K562 (cell line): ENCODE results near the gene VSNL1. TPM values are rescaled to one million over a fixed set of nuclear protein-coding genes. Genes with fewer than 3 reads are reported as not detected.
A peak's percentile ranks its signal among the peaks of the same experiment; 100 is the strongest.

Source experiments
- CXXC5 ChIP-seq: fragments of 250-450 bp; sonication (Bioruptor Pico); IDR thresholded peaks from 2 replicates; pipeline ENCODE4 v1.8.0; 2022; ENCODE audit warnings: inconsistent platforms, mild to moderate bottlenecking, moderate library complexity
- HEY1 ChIP-seq: fragments of 250-450 bp; sonication (Bioruptor Pico); IDR thresholded peaks from 2 replicates; pipeline ENCODE4 v1.5.0; 2020; ENCODE audit warnings: mild to moderate bottlenecking, moderate library complexity, borderline replicate concordance
- HNRNPUL1 ChIP-seq: fragments of 200-400 bp; formaldehyde crosslinking; IDR thresholded peaks from 2 replicates; pipeline ENCODE4 v1.6.1; 2017; ENCODE audit warnings: low read length
- NCOA4 ChIP-seq: fragments of 450-650 bp; IDR thresholded peaks from 2 replicates; pipeline ENCODE4 v1.6.1; 2018; ENCODE audit warnings: mild to moderate bottlenecking; ENCODE audit not compliant: partially characterized antibody
- NCOA6 ChIP-seq: fragments of 450-650 bp; IDR thresholded peaks from 2 replicates; pipeline ENCODE4 v1.6.1; 2017; ENCODE audit warnings: mild to moderate bottlenecking
- RBM15 ChIP-seq: fragments of 200-400 bp; formaldehyde crosslinking; IDR thresholded peaks from 2 replicates; pipeline ENCODE4 v1.6.1; 2018; ENCODE audit warnings: mild to moderate bottlenecking, low read length, moderate library complexity; ENCODE audit not compliant: insufficient read depth
- RBM17 ChIP-seq: fragments of 200-400 bp; formaldehyde crosslinking; IDR thresholded peaks from 2 replicates; pipeline ENCODE4 v1.6.1; 2017; ENCODE audit warnings: low read depth, mild to moderate bottlenecking, low read length, borderline replicate concordance
- SIRT6 ChIP-seq: IDR thresholded peaks from one replicate; pipeline ENCODE4 v1.6.1; 2012; ENCODE audit warnings: low read depth, mild to moderate bottlenecking, control low read depth, inconsistent platforms, low read length, moderate library complexity
- SPI1 ChIP-seq: IDR thresholded peaks from 2 replicates; pipeline ENCODE4 v1.6.1; 2011; ENCODE audit warnings: low read depth, low read length, control low read depth, borderline replicate concordance
- ZKSCAN1 ChIP-seq: fragments of 150-350 bp; IDR thresholded peaks from 2 replicates; pipeline ENCODE4 v1.6.1; 2016; ENCODE audit warnings: low read depth, low read length
- ZNF217 ChIP-seq: sonication (generic); formaldehyde crosslinking; IDR thresholded peaks from 2 replicates; pipeline ENCODE4 v1.8.0; 2022; ENCODE audit warnings: mild to moderate bottlenecking, missing genetic modification reagents
- ZNF316 ChIP-seq: fragments of 450-650 bp; IDR thresholded peaks from 2 replicates; pipeline ENCODE4 v1.6.1; 2016
- ZNF695 ChIP-seq: fragments of 450-650 bp; formaldehyde crosslinking; IDR thresholded peaks from 2 replicates; pipeline ENCODE4 v1.4.0; 2020; ENCODE audit warnings: mild to moderate bottlenecking, moderate library complexity
- polyA plus RNA-seq, 8 experiments: library from polyadenylated mRNA; depleted of rRNA in 4 of 8; stranded (reverse) in 5 of 8; unstranded in 3 of 8; fragments of >200 nt; fragmentation: Nextera tagmentation in 2 of 8; fragmentation: Illumina TruSeq in 1 of 8; extraction: Ambion mirVana in 2 of 8; extraction: Trizol in 1 of 8; gene quantifications; 2 replicates each; pipeline versions ENCODE4 v1.2.1 to v1.2.3, GENCODE V29; 2011 to 2014; ENCODE audit warnings: inconsistent platforms in 1 of 8, missing spikeins in 1 of 8
- total RNA-seq, 7 experiments: library from RNA; depleted of rRNA in 6 of 7; stranded (reverse); fragments of >200 nt in 6 of 7; fragmentation: Illumina TruSeq in 2 of 7; extraction: Trizol in 2 of 7; gene quantifications; 2 replicates each; pipeline versions ENCODE4 v1.2.1 to v1.2.3, GENCODE V29; 2011 to 2021; ENCODE audit warnings: low replicate concordance in 1 of 7
- TF ChIP-seq, protein P1 (sequence below): sonication (generic); formaldehyde crosslinking; IDR thresholded peaks from 2 replicates; pipeline ENCODE4 v1.8.0; 2023; ENCODE audit warnings: mild to moderate bottlenecking, missing genetic modification reagents
- TF ChIP-seq, protein P2 (sequence below): fragments of 450-650 bp; IDR thresholded peaks from 2 replicates; pipeline ENCODE4 v1.6.1; 2017; ENCODE audit warnings: antibody characterized with exemption
- TF ChIP-seq, protein P3 (sequence below): fragments of 450-650 bp; formaldehyde crosslinking; IDR thresholded peaks from 2 replicates; pipeline ENCODE4 v1.4.0; 2020; ENCODE audit warnings: mild to moderate bottlenecking, moderate library complexity
- TF ChIP-seq, protein P4 (sequence below): fragments of 150-350 bp; conservative IDR thresholded peaks from 2 replicates; pipeline ENCODE4 v1.6.1; 2014; ENCODE audit warnings: low read length

The VSNL1 gene
- total and polyA plus RNA-seq, 9 of the 15 experiments (the other 6 are each of a cell fraction or from before 2014, with no cell fraction given) = 0.20 TPM; not detected in 8

DNA sequence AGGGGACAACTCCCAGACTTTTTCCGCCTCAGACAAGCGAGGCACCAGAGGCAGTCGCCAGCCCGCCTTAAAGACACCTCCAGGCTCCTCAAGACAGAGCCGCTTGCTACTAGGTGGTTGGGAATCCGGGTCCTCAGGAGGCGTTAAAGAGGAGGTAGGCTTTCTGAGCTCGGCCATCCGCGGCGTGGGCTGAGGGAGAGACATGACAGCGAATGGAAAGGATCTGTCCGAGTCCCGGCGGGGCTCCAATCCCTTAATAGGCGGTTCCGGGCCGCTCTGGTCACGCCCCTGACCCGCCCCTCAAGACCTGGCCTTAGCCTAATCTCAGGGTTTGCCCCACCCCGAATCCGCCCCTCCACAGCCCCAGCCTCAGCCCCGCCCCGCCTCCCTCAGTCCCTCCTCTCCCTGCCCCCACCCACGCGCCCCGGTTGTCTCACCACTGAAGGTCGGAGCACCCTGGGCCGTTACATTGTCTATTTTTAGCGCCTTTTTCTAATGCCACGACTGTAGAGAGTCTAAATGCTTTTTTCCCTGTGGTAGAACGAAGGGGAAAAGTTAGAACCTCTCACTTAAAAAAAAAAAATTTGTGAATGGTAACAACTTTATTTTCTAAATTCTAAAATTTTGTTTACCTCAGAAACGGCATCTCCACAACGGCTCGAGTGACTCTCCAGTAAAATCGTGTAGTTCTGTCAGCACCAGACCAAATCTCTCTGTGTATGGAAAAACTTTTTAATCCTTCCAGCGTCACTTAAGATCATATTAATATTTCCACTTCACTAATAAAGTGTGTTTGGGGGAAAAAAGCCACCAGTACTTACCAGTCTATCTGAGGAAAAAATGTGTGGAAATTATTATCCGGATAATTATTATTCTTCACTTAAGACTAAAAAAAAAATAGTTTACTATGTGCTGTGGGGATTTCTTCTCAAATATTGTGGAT lies 22.0 kb upstream of the VSNL1 start, which contains the start of gene RAD51AP2 (continued):
- TF ChIP-seq RBM15 = no peak
- TF ChIP-seq, protein P1, sequence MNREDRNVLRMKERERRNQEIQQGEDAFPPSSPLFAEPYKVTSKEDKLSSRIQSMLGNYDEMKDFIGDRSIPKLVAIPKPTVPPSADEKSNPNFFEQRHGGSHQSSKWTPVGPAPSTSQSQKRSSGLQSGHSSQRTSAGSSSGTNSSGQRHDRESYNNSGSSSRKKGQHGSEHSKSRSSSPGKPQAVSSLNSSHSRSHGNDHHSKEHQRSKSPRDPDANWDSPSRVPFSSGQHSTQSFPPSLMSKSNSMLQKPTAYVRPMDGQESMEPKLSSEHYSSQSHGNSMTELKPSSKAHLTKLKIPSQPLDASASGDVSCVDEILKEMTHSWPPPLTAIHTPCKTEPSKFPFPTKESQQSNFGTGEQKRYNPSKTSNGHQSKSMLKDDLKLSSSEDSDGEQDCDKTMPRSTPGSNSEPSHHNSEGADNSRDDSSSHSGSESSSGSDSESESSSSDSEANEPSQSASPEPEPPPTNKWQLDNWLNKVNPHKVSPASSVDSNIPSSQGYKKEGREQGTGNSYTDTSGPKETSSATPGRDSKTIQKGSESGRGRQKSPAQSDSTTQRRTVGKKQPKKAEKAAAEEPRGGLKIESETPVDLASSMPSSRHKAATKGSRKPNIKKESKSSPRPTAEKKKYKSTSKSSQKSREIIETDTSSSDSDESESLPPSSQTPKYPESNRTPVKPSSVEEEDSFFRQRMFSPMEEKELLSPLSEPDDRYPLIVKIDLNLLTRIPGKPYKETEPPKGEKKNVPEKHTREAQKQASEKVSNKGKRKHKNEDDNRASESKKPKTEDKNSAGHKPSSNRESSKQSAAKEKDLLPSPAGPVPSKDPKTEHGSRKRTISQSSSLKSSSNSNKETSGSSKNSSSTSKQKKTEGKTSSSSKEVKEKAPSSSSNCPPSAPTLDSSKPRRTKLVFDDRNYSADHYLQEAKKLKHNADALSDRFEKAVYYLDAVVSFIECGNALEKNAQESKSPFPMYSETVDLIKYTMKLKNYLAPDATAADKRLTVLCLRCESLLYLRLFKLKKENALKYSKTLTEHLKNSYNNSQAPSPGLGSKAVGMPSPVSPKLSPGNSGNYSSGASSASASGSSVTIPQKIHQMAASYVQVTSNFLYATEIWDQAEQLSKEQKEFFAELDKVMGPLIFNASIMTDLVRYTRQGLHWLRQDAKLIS (CRISPR knock-in tag) = no peak
- TF ChIP-seq RBM17 = no peak
- TF ChIP-seq CXXC5 (CRISPR knock-in tag) = 0 out of 2 replicates have a peak, but pooled peaks have one; percentile 37
- no peak for TF ChIP-seq NCOA4
- TF ChIP-seq ZKSCAN1 = no peak
- TF ChIP-seq HEY1 = no peak
- TF ChIP-seq SPI1 = no peak
- no peak for TF ChIP-seq ZNF316
- TF ChIP-seq, protein P2, sequence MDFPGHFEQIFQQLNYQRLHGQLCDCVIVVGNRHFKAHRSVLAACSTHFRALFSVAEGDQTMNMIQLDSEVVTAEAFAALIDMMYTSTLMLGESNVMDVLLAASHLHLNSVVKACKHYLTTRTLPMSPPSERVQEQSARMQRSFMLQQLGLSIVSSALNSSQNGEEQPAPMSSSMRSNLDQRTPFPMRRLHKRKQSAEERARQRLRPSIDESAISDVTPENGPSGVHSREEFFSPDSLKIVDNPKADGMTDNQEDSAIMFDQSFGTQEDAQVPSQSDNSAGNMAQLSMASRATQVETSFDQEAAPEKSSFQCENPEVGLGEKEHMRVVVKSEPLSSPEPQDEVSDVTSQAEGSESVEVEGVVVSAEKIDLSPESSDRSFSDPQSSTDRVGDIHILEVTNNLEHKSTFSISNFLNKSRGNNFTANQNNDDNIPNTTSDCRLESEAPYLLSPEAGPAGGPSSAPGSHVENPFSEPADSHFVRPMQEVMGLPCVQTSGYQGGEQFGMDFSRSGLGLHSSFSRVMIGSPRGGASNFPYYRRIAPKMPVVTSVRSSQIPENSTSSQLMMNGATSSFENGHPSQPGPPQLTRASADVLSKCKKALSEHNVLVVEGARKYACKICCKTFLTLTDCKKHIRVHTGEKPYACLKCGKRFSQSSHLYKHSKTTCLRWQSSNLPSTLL = no peak
- no peak for TF ChIP-seq ZNF217
- TF ChIP-seq NCOA6 = no peak
- TF ChIP-seq ZNF695 (CRISPR knock-in tag) = no peak
- TF ChIP-seq SIRT6 = no peak
- TF ChIP-seq HNRNPUL1 = no peak
- TF ChIP-seq, protein P3, sequence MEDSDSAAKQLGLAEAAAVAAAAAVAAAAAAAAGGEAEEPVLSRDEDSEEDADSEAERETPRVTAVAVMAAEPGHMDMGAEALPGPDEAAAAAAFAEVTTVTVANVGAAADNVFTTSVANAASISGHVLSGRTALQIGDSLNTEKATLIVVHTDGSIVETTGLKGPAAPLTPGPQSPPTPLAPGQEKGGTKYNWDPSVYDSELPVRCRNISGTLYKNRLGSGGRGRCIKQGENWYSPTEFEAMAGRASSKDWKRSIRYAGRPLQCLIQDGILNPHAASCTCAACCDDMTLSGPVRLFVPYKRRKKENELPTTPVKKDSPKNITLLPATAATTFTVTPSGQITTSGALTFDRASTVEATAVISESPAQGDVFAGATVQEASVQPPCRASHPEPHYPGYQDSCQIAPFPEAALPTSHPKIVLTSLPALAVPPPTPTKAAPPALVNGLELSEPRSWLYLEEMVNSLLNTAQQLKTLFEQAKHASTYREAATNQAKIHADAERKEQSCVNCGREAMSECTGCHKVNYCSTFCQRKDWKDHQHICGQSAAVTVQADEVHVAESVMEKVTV (CRISPR knock-in tag) = no peak
- TF ChIP-seq, protein P4, sequence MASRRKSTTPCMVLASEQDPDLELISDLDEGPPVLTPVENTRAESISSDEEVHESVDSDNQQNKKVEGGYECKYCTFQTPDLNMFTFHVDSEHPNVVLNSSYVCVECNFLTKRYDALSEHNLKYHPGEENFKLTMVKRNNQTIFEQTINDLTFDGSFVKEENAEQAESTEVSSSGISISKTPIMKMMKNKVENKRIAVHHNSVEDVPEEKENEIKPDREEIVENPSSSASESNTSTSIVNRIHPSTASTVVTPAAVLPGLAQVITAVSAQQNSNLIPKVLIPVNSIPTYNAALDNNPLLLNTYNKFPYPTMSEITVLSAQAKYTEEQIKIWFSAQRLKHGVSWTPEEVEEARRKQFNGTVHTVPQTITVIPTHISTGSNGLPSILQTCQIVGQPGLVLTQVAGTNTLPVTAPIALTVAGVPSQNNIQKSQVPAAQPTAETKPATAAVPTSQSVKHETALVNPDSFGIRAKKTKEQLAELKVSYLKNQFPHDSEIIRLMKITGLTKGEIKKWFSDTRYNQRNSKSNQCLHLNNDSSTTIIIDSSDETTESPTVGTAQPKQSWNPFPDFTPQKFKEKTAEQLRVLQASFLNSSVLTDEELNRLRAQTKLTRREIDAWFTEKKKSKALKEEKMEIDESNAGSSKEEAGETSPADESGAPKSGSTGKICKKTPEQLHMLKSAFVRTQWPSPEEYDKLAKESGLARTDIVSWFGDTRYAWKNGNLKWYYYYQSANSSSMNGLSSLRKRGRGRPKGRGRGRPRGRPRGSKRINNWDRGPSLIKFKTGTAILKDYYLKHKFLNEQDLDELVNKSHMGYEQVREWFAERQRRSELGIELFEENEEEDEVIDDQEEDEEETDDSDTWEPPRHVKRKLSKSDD = no peak
